NCI-H69 (cell line): ENCODE data around the gene PLXNA4.

Experiments used
- DNase-seq: peaks from one replicate; lab custom pipeline; 2025; lab: John Stamatoyannopoulos, UW

The PLXNA4 gene

DNA sequence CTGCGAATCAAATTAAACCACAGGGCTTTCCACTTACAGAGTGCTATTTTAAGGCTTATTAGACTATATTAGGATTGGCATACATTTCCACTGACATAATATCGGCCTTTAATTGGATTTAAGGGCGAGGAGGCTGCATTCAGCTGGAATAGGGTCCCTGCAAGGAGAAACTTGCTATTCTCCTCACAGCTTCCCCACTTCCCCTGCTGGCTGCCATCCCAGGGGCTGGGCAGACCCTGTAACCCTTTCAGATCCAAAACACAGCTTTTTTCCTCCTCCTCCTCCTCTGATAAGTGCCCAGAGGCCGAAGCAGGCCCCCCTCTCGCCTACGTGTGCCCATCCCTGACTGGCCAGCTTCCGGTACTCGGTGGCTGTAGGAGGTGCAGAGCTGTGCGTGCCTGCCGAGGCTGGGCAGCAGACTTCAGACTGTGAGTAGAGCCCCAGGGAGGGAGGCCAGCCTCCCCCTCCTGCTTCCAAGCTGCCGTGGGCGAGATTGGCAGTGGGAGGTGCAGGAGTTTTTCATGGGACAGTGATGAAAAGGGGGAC lies 224.2 kb downstream of the PLXNA4 start:
- DNase-seq = no peak

- DNase-seq = no peak
These were observed 225.5 kb downstream of the PLXNA4 start for GRCh38 chr7:132350741-132351140.

DNA sequence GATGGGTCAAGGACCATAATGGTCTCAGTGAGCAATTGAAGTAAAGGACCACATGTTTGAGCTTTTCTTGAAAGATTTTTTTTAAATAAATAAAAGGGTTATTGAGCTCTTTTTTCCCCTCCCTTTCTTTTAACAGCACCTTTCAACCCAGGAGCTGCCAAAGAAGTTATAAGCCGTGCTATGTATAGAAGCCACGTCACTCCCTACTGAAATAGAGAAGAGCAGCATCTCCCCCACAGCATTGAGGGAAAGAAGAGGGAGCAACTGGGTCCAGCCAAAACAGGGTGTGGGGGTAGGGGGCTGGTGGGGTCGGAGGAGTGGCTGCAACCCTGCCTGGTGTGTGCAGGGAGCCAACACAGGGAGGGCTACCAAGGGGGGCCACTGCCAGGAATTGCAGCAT lies 227.2 kb downstream of the PLXNA4 start:
- DNase-seq = no peak

- no peak for DNase-seq
These were observed 227.9 kb downstream of the PLXNA4 start for GRCh38 chr7:132348341-132348740.

- no peak for DNase-seq
These were observed 228.4 kb downstream of the PLXNA4 start for GRCh38 chr7:132347858-132348257.

GRCh38 chr7:132347123-132347522 lies 229.1 kb downstream of the PLXNA4 start:
- DNase-seq = no peak

DNA sequence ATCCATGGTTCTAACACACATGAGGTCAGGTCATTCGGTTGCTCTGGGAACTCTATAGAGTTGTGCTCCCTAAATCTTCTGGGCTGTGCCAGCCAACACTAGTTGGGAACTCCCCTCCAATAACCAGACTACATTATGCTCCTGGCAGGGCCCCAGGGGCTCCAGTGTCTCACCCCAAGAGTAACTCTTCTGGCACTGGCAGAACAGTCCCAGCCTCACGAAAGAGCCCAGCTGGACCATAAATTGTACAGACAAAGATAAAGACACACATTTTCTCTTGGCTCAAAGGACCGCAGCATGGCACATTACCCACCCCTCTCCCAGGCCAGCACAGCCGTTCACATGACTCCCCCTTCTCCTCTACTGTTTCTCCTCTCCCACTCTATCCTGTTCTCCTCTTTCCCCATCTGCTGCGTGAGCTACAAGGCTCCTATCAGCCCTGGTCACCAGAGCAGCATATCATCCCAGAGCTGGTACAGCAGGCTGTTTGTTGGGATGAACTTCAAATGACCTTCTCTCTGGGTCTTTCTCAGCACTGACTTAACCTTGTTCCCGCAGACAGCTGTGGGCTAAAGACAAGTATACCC lies 230.6 kb downstream of the PLXNA4 start:
- no peak for DNase-seq

GRCh38 chr7:132345030-132345429 lies 231.2 kb downstream of the PLXNA4 start:
- DNase-seq = no peak

- DNase-seq = no peak
These were observed 233.1 kb downstream of the PLXNA4 start for GRCh38 chr7:132343199-132343598.

GRCh38 chr7:132337450-132338080 lies 238.7 kb downstream of the PLXNA4 start:
- no peak for DNase-seq

GRCh38 chr7:132336797-132337196 lies 239.5 kb downstream of the PLXNA4 start:
- no peak for DNase-seq

- DNase-seq = peak; percentile 53
These were observed 243.0 kb downstream of the PLXNA4 start for GRCh38 chr7:132333301-132333700.

DNA sequence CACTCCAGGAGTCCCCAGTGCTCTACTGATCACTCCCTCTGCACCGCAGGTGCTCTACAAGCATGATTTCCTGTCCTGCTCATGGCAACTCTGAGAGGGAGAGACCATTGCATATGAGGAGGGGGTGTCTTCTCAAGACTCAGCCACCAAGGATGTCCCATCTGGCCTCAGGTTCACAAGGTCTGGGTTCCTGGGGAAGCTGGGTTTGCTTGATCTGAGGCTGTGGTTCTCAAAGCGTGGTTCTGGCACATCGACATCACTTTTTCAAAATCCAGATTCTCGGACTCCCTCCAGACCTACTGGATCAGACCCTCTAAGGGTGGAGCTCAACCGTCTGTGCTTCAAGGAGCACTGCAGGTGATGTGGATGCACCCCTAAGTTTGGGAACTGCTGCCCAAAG lies 247.5 kb downstream of the PLXNA4 start:
- no peak for DNase-seq

DNA sequence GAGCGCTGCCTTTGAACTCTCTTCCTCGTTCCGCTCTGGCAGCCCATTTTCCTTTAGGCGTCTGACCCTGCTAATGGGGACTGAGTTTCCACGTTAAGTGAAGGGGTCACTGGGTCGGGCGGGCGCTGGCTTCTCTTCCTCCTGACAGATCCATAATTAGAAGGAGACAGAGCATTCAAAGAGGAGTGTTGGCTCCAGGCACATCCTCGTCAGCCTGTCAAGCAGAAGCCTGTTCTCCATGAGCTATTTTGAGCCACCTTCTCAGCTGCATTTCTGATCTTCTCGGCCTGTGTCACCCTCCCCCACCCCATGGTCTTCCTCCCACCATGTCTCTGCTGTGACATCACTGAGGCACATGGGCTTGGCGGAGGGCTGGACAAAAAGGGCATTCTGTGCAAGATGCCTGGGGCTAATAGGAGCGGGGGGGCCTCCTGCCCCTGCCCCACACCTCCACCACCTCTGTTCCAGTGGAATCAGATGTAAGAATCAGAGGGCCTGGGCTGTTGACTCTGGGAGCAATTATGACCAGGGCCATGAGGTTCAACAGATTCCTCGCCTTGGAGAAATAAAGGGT lies 248.1 kb downstream of the PLXNA4 start:
- DNase-seq = no peak

- DNase-seq = no peak
These were observed 249.2 kb downstream of the PLXNA4 start for GRCh38 chr7:132326878-132327589.

DNA sequence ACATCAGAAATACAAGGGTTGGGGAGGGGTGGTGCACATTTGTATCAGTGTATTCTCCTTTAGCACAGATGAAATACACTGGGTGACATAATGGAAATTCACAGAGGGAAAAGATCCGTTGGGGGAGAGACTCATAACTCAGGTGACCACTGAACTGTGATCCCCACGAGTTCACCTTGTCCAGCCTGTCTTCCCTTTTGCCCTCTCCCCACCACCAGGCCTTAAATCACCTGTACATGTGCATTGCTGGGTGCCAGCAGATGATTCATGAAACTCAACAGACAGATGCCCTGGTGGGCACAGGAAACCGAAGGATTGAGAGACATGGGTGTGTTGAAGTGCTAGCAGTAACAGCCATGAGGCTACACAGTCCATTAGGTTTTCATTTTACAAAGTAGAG lies 253.3 kb downstream of the PLXNA4 start:
- no peak for DNase-seq

GRCh38 chr7:132321387-132321786 lies 254.9 kb downstream of the PLXNA4 start:
- DNase-seq = peak; percentile 46

DNA sequence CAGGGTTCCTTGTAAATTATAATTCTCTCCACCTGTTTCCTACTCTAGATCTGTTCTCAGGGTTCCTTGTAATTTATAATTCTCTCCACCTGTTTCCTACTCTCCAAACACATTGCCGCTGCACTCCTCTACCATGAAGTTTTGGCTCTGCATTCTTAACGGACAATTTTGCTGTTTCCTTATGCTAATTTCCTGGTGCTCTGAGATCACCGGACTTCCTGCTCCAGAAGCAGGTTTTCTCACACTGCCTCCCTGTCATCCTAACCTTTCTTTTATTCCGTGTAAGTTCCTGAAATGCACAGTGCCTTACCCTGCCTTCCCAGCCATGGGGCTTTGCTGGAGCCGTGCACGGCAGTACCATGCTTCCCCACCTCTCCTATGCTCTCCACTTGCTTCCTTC lies 256.8 kb downstream of the PLXNA4 start:
- DNase-seq = no peak

DNA sequence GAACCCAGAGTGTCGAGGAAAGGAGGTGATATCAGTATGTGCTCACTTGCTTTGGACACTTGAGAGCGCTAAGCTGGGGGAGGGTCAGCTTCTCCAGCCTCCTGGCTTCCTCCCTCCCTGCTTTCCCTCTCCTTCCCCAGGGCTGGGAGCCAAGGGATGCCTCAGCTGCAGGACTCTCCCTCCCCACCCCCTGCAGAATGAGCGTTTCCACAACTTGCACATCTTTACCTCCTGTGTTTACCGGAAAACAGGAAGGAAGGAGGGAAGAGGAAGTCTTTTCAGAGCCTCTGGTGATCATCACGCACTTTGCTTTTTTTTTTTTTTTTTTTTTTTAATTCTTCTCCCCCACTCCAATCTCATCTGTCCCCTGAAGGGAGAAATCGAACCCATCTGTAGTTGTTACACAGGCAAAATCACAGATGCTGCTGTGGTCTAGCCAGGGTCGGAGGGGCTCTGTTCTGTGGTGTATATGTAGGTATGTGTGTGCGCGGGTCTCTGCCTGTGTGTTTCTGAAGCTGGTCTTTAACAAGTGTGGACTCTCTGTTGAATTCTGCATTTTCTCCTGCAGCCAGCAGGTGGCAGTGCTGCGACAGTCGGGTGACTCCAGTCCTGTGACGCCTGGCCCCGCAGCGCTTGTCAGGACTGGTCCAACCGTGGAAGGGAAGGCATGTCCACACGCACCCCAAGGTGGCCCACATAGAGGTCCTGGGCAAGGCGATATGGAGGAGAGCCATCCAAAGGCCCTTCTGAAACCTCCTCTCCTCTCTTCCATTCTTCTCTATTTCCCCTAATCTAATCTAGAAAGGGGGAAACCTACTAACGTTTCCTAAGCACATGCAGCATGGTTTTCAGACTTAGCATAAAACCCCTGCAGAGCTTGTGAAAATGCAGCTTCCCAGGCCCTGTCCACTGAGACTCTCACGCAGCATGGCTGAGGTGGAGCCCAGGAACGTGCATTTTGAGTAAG lies 257.6 kb downstream of the PLXNA4 start:
- peak; percentile 81 for DNase-seq

- DNase-seq = no peak
These were observed 258.4 kb downstream of the PLXNA4 start for GRCh38 chr7:132317701-132318351.

- DNase-seq = no peak
These were observed 263.7 kb downstream of the PLXNA4 start for GRCh38 chr7:132312531-132313055.
